Activated CD4-positive, alpha-beta T cell treated with anti-CD3 and anti-CD28 coated beads for 36 hours (primary cell): ENCODE data around the gene NGRN. TPM values are rescaled to one million over a fixed set of nuclear protein-coding genes. Genes with fewer than 3 reads are reported as not detected.

Experiments used
- ATAC-seq: fragments of 200-7000 bp; cut with Tn5 transposase; one replicate; pipeline ENCODE4 v1.10.0; 2021; ENCODE audit warnings: mild to moderate bottlenecking, moderate library complexity
- CTCF ChIA-PET: fragments of 350-600 bp; sonication (Branson Sonifier 250); formaldehyde crosslinking; loops from one replicate; lab custom pipeline; 2021; ENCODE audit warnings: antibody characterized with exemption; lab: Charles Lee
- POLR2A ChIA-PET: fragments of 350-600 bp; sonication (Branson Sonifier 250); formaldehyde crosslinking; loops from one replicate; lab custom pipeline; 2021; ENCODE audit warnings: antibody characterized with exemption, inconsistent platforms; lab: Charles Lee
- DNase-seq: peaks from one replicate; pipeline ENCODE4 v3.0.0-alpha.2; 2020
- H3K27ac Mint-ChIP-seq: one replicate; pipeline ENCODE4 v1.8.0; 2021; ENCODE audit warnings: mixed read lengths
- H3K27me3 Mint-ChIP-seq: one replicate; pipeline ENCODE4 v1.8.0; 2021; ENCODE audit warnings: mixed read lengths
- H3K36me3 Mint-ChIP-seq: one replicate; pipeline ENCODE4 v1.8.0; 2021; ENCODE audit warnings: low read depth, mixed read lengths
- H3K4me1 Mint-ChIP-seq: one replicate; pipeline ENCODE4 v1.8.0; 2021; ENCODE audit warnings: mixed read lengths
- H3K4me3 Mint-ChIP-seq: one replicate; pipeline ENCODE4 v1.8.0; 2021; ENCODE audit warnings: mild to moderate bottlenecking, moderate library complexity, mixed read lengths
- H3K9me3 Mint-ChIP-seq: one replicate; pipeline ENCODE4 v1.8.0; 2021; ENCODE audit warnings: low read depth, mixed read lengths
- intact Hi-C, 2 experiments: fragments of 100-400 bp; cut with DNase I in 1 of 2; cut with micrococcal nuclease in 1 of 2; formaldehyde crosslinking; loops; one replicate each; pipeline versions ENCODE4 v1.14.2 to v1.15.1; 2022 to 2024; cut with DNase I, micrococcal nuclease
- total RNA-seq, 2 experiments: library from RNA; stranded (reverse); gene quantifications; one replicate each; pipeline ENCODE4 v1.2.3, GENCODE V29; 2021

NGRN gene
- total RNA-seq, 2 experiments from 2014 or later = 22.0 to 23.9 TPM

DNA sequence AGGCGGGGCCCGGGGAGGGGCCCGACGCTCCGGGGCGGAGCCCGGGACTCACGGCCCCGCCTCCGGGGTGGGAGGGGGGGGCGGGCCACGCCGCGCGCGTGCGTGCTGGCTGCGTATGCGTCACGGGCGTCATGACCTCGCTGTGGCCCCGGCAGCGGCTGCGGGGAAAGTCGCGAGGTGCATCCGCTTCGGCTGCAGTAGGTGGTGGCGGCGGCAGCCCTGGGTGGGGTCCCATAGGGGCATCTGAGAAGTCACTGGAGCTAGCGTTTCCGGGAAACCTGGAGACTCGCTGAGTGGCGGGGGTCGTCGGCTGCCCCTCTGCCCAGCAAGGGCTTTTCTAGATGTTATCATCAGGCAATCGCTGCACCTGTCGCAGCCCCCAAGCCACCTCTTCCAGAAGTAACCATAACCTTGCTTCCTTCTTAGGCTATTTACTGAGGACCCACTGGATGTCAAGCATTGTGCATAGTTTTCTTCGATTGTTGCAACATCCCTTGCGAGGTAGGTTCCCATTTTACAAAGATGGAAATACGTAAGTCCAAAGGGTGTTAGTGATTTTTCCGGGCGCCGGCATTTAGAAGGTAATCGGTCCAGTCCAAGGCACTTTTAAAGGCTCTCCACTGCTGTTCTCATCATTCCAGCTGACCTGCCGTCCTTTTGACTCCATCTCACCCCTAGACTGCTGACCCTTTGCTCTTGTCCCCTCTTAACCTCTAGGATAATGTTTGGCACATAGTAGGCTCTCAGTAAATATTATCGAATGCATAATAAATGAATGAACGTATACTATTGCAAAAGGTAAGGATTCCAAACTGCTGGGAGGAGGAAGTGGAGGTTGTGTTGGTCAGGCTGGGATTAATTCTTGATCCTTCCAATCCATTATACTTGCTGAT, 31.1 kb upstream of the NGRN start, which contains the start of gene GDPGP1:
GDPGP1 (plus strand) TSS at position 114 of the 893 bp plus-strand sequence. CDS start 6,700 bp downstream, outside the sequence.
- ChIA-PET POLR2A (interaction anchor here (0.6 to 1.5 kb wide), 8 partner anchors 18 to 697 kb away, joined by 3 to 6 read pairs (median 4); partner anchors contain the start of gene SEMA4B), CTCF (interaction anchor here (0.5 to 2.1 kb wide), 12 partner anchors 13 to 811 kb away, joined by 3 to 9 read pairs (median 4); partner anchors contain the start of genes NGRN, SEMA4B, TTLL13 and ZNF710)
- peak within 1 kb of the TSS; percentile 99 for H3K4me3 Mint-ChIP-seq
- no peak for ATAC-seq
- peak within 1 kb of the TSS; percentile 97 for H3K27ac Mint-ChIP-seq
- H3K27me3 Mint-ChIP-seq = no peaks in the 10 kb centered on the region
- DNase-seq = no peak
- H3K36me3 Mint-ChIP-seq = peaks cover 43% of the 10 kb centered on the region
- peaks cover 44% of the 10 kb centered on the region for H3K4me1 Mint-ChIP-seq
- H3K9me3 Mint-ChIP-seq = no peaks in the 10 kb centered on the region
- intact Hi-C loops = loop anchor here (1.0 to 5.0 kb wide), 12 partner anchors 15 to 701 kb away; partner anchors contain the start of genes NGRN (in 2 of the 2), AP3S2 (in 1 of the 2), IDH2 (in 1 of the 2) and IQGAP1 (in 1 of the 2)

GRCh38 chr15:90239371-90239770, 26.1 kb upstream of the NGRN start:
- ChIA-PET CTCF (no interaction called here), POLR2A (no interaction called here)
- Mint-ChIP-seq H3K9me3 (no peaks in the 10 kb centered on the region), H3K4me3 (no peak overlapping the region), H3K36me3 (peaks cover 15% of the 10 kb centered on the region), H3K27me3 (no peaks in the 10 kb centered on the region), H3K27ac (peak overlapping the region; percentile 52), H3K4me1 (peaks cover 11% of the 10 kb centered on the region)
- ATAC-seq (peak; percentile 23), DNase-seq (peak; percentile 20)
- intact Hi-C loops = no loop called here

DNA sequence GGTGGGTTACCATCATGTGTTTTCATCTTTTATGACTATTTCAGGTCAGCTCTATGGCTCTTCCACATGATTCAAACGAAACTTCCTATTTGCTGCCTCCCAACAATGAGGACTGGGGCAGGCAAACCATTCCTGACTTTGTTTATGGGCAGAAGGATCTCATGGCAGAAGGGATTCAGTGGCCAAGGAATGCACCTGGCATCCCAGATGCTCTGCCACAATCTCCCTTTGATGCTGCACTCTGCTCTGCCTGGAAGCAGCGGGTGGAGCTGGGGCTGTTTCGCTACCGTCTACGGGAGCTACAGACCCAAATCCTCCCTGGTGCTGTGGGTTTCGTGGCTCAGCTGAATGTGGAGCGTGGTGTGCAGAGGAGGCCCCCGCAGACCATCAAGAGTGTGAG, 24.6 kb upstream of the NGRN start:
- ATAC-seq (no peak), DNase-seq (no peak)
- H3K36me3 Mint-ChIP-seq = peaks cover 13% of the 10 kb centered on the region
- intact Hi-C loops = no loop called here
- H3K27me3 Mint-ChIP-seq = no peaks in the 10 kb centered on the region
- H3K4me1 Mint-ChIP-seq = peaks cover 3% of the 10 kb centered on the region
- ChIA-PET POLR2A (no interaction called here), CTCF (no interaction called here)
- no peaks in the 10 kb centered on the region for H3K9me3 Mint-ChIP-seq
- H3K27ac Mint-ChIP-seq = no peak overlapping the region
- no peak overlapping the region for H3K4me3 Mint-ChIP-seq

- intact Hi-C loops = no loop called here
- ChIA-PET POLR2A (no interaction called here), CTCF (interaction anchor here (0.6 kb wide), 1 partner anchor 182 kb away, joined by 3 read pairs; no protein-coding TSS in a partner anchor)
- H3K36me3 Mint-ChIP-seq = peaks cover 8% of the 10 kb centered on the region
- H3K27ac Mint-ChIP-seq = no peak overlapping the region
- no peaks in the 10 kb centered on the region for H3K27me3 Mint-ChIP-seq
- H3K4me3 Mint-ChIP-seq = no peak overlapping the region
- H3K4me1 Mint-ChIP-seq = peaks cover 3% of the 10 kb centered on the region
- ATAC-seq (no peak), DNase-seq (no peak)
- H3K9me3 Mint-ChIP-seq = no peaks in the 10 kb centered on the region
Observed at GRCh38 chr15:90241343-90242192, 23.9 kb upstream of the NGRN start.

- Mint-ChIP-seq H3K4me1 (peaks cover 8% of the 10 kb centered on the region), H3K9me3 (no peaks in the 10 kb centered on the region), H3K27me3 (no peaks in the 10 kb centered on the region), H3K36me3 (no peaks in the 10 kb centered on the region), H3K27ac (no peak overlapping the region), H3K4me3 (no peak overlapping the region)
- intact Hi-C loops = no loop called here
- ChIA-PET CTCF (interaction anchor here (1.3 kb wide), 1 partner anchor 25 kb away, joined by 4 read pairs; no protein-coding TSS in a partner anchor), POLR2A (no interaction called here)
- DNase-seq (no peak), ATAC-seq (peak; percentile 16)
Observed at GRCh38 chr15:90243943-90244639, 21.4 kb upstream of the NGRN start.

DNA sequence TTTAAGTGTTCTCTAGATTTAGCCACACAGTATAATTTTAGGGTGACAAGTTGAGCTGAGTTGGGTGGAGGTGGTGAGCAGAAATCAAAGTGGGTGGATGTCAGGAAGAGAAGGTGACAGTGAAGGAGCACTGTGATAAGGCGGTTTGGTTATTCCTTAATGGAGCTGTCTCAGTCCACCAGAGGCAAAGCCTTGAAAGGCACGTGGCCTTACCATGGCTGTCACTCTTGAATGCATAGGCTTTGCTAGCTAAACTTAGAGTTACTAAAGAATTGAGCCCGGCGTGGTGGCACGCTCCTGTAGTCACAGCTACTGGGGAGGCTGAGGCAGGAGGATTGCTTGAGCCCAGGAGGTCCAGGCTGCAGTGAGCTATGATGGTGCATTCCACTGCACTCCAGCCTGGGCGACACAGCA, 16.7 kb upstream of the NGRN start:
- POLR2A ChIA-PET = interaction anchor here (1.0 to 1.7 kb wide), 2 partner anchors 17 to 22 kb away, joined by 4 to 5 read pairs; partner anchors contain the start of gene NGRN

GRCh38 chr15:90249203-90249863, 16.1 kb upstream of the NGRN start, which contains the start of gene TTLL13:
Gene TTLL13, plus strand, starts transcription at chr15:90249556. Its CDS starts 1,075 bp downstream, at chr15:90250631.
- intact Hi-C loops = loop anchor here in 1 of 2 experiments (1.0 kb wide), 1 partner anchor 15 kb away; the partner anchor contains the start of gene GDPGP1
- POLR2A ChIA-PET = interaction anchor here (0.6 to 1.7 kb wide), 4 partner anchors 14 to 57 kb away, joined by 3 to 5 read pairs (median 4); partner anchors contain the start of gene NGRN

More for the DNA sequence above, 16.7 kb upstream of the NGRN start:
- Mint-ChIP-seq H3K27me3 (no peaks in the 10 kb centered on the region), H3K4me3 (peak overlapping the region; percentile 17), H3K4me1 (peaks cover 14% of the 10 kb centered on the region), H3K36me3 (no peaks in the 10 kb centered on the region), H3K27ac (no peak overlapping the region), H3K9me3 (no peaks in the 10 kb centered on the region)
- no peak for DNase-seq
- CTCF ChIA-PET = interaction anchor here (0.6 to 1.4 kb wide), 5 partner anchors 11 to 279 kb away, joined by 3 to 7 read pairs (median 4); partner anchors contain the start of genes CIB1 and GDPGP1
- intact Hi-C loops = loop anchor here in 1 of 2 experiments (1.0 kb wide), 1 partner anchor 14 kb away; the partner anchor contains the start of gene GDPGP1
- ATAC-seq = no peak

DNA sequence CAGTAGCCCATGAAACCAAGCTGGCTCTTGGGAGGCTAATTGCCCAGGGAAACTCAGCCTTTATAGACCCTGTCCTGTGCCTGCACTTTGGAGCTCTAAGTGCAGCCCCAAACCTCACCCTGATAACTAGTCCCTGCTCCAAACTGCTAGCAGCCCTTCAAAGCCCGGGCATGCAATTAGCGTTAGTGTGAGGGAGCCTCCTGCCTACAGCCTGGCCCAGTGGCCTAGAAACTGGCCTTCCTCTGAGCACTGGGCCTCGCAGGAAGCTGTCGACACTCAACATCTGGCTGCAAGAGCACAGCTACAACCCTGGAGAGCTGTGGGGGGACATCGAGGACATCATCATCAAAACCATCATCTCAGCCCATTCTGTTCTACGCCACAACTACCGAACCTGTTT, 7.7 kb upstream of the NGRN start:
- Mint-ChIP-seq H3K36me3 (no peaks in the 10 kb centered on the region), H3K9me3 (no peaks in the 10 kb centered on the region), H3K4me3 (no peak overlapping the region), H3K27ac (no peak overlapping the region), H3K4me1 (peaks cover 5% of the 10 kb centered on the region), H3K27me3 (no peaks in the 10 kb centered on the region)
- POLR2A ChIA-PET = no interaction called here
- CTCF ChIA-PET = interaction anchor here (0.5 kb wide), 1 partner anchor 115 kb away, joined by 3 read pairs; no protein-coding TSS in a partner anchor
- DNase-seq = no peak
- intact Hi-C loops = no loop called here
- ATAC-seq = no peak

More at GRCh38 chr15:90249203-90249863, 16.1 kb upstream of the NGRN start, which contains the start of gene TTLL13:
- Mint-ChIP-seq H3K27ac (no peak within 1 kb of the TSS), H3K36me3 (no peaks in the 10 kb centered on the region), H3K9me3 (no peaks in the 10 kb centered on the region), H3K4me3 (peak within 1 kb of the TSS; percentile 45), H3K27me3 (no peaks in the 10 kb centered on the region), H3K4me1 (peaks cover 14% of the 10 kb centered on the region)
- peak; percentile 89 for DNase-seq
- CTCF ChIA-PET = interaction anchor here (0.7 to 1.4 kb wide), 7 partner anchors 16 to 71 kb away, joined by 3 to 7 read pairs (median 3); partner anchors contain the start of genes CIB1 and GDPGP1
- peak; percentile 92 for ATAC-seq

DNA sequence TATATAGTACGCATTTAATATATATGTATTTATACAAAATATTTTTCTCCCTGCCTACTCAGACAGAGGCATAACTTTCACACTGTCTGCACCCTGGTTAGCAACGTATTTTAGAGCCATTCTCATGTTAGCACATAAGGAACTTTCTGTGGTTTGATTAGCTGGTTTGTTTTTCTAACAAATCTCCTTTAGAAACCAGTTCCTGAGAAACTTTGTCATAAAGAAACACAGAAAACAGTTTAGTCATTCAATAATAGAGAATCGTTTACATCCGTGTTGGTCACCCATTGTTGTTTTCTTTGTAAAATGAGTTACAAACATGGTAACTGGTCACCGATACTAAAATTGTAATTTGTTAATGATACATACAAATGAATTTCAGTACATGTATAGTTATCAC, 5.9 kb upstream of the NGRN start:
- ChIA-PET POLR2A (no interaction called here), CTCF (no interaction called here)
- Mint-ChIP-seq H3K4me3 (no peak overlapping the region), H3K27me3 (no peaks in the 10 kb centered on the region), H3K27ac (peak overlapping the region; percentile 57), H3K4me1 (peaks cover 11% of the 10 kb centered on the region), H3K36me3 (no peaks in the 10 kb centered on the region), H3K9me3 (no peaks in the 10 kb centered on the region)
- intact Hi-C loops = no loop called here
- ATAC-seq (peak; percentile 60), DNase-seq (no peak)
